Neural progenitor cell (in vitro differentiated cells): Measurements from ENCODE around the gene SESN2.

Source experiments
- EZH2 ChIP-seq: fragments of 200-600 bp; sonication (generic); IDR thresholded peaks from 2 replicates; pipeline ENCODE4 v1.6.1; 2017; ENCODE audit warnings: antibody characterized with exemption, mild to moderate bottlenecking, moderate library complexity
- TF ChIP-seq, protein P1 (sequence below): fragments of 200-600 bp; sonication (generic); IDR thresholded peaks from 2 replicates; pipeline ENCODE4 v1.5.1; 2017; ENCODE audit warnings: antibody characterized with exemption, mild to moderate bottlenecking

DNA sequence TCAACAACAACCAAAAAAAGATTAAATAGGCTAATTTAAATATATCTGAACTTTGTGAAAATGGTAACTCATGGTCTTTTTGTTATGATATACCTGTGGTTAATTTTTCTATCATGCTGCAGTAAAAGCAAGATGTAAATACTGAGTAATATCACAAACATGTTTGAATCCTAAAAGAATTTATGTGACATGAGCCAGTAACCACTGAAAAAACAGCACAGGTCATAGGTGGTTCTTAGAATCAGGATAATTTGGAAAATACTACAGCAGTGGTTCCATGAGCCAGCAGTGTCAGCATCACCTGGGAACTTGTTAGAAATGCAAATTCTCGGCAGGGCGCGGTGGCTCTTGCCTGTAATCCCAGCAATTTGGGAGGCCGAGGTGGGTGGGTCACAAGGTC lies 19.3 kb upstream of the SESN2 start:
- TF ChIP-seq, protein P1, sequence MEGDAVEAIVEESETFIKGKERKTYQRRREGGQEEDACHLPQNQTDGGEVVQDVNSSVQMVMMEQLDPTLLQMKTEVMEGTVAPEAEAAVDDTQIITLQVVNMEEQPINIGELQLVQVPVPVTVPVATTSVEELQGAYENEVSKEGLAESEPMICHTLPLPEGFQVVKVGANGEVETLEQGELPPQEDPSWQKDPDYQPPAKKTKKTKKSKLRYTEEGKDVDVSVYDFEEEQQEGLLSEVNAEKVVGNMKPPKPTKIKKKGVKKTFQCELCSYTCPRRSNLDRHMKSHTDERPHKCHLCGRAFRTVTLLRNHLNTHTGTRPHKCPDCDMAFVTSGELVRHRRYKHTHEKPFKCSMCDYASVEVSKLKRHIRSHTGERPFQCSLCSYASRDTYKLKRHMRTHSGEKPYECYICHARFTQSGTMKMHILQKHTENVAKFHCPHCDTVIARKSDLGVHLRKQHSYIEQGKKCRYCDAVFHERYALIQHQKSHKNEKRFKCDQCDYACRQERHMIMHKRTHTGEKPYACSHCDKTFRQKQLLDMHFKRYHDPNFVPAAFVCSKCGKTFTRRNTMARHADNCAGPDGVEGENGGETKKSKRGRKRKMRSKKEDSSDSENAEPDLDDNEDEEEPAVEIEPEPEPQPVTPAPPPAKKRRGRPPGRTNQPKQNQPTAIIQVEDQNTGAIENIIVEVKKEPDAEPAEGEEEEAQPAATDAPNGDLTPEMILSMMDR = no peak
- no peak for TF ChIP-seq EZH2
